Endothelial cell of umbilical vein (primary cell): ENCODE results near the gene TUBA4A. TPM values are rescaled to one million over a fixed set of nuclear protein-coding genes. Genes with fewer than 3 reads are reported as not detected.

Experiments
- BruUV-seq: library from RNA; stranded (reverse); fragments of 400-500 nt; replicated peaks from 2 replicates; lab custom pipeline; 2021; lab: Mats Ljungman, UMichigan
- CTCF ChIA-PET: fragments of 300-600, 350-600 bp; sonication (Branson Sonifier 250); formaldehyde crosslinking; loops from one replicate; lab custom pipeline; 2021; ENCODE audit warnings: antibody characterized with exemption, inconsistent platforms; lab: Charles Lee
- POLR2A ChIA-PET: fragments of 300-600, 350-600 bp; sonication (Branson Sonifier 250); formaldehyde crosslinking; loops from one replicate; lab custom pipeline; 2021; ENCODE audit warnings: antibody characterized with exemption, inconsistent platforms; lab: Charles Lee
- DNase-seq: peaks from one replicate; pipeline ENCODE4 v3.0.0-alpha.2; 2011; ENCODE audit warnings: low read depth, low spot score
- FAIRE-seq: peaks from 2 replicates; lab custom pipeline; 2011; peaks lifted over from hg19 to GRCh38; lab: Jason Lieb, UNC
- H2AFZ ChIP-seq: 2 replicates; pipeline ENCODE4 v1.6.0; 2012; ENCODE audit warnings: low read depth, low read length, control low read depth, inconsistent platforms
- H3K27ac ChIP-seq: 2 replicates; pipeline ENCODE4 v1.5.1; 2011; ENCODE audit warnings: low read depth, mild to moderate bottlenecking, control low read depth, low read length, moderate library complexity; ENCODE audit not compliant: insufficient read depth
- H3K27me3 ChIP-seq, 2 experiments: 2 replicates each; pipeline versions ENCODE4 v1.6.0 to v1.6.1; 2011; ENCODE audit warnings: low read length in 2 of 2, mixed read lengths in 1 of 2; ENCODE audit not compliant: control insufficient read depth in 2 of 2, insufficient read depth in 2 of 2
- H3K36me3 ChIP-seq, 2 experiments: 2 replicates in 1 of 2; 3 replicates in 1 of 2; pipeline ENCODE4 v1.5.1; 2011; ENCODE audit warnings: low read length in 2 of 2, mild to moderate bottlenecking in 1 of 2, moderate library complexity in 1 of 2; ENCODE audit not compliant: control insufficient read depth in 2 of 2, insufficient read depth in 2 of 2; ENCODE audit errors: extremely low read depth in 1 of 2
- H3K4me1 ChIP-seq: 3 replicates; pipeline ENCODE4 v1.5.1; 2011; ENCODE audit warnings: mild to moderate bottlenecking, low read length; ENCODE audit not compliant: control insufficient read depth, insufficient read depth; ENCODE audit errors: extremely low read depth
- H3K4me2 ChIP-seq: 2 replicates; pipeline ENCODE4 v1.6.1; 2011; ENCODE audit warnings: low read length, control low read depth, mixed read lengths; ENCODE audit not compliant: insufficient read depth
- H3K4me3 ChIP-seq, 3 experiments: fragments of 200-600 bp in 1 of 3; sonication (generic), shearing (Covaris generic) in 1 of 3; replicated peaks in 1 of 3; 2 replicates each; pipeline ENCODE4 v1.5.1; 2011 to 2016; ENCODE audit warnings: control low read depth in 3 of 3, low read length in 3 of 3, mild to moderate bottlenecking in 2 of 3, inconsistent platforms in 1 of 3, low read depth in 1 of 3, moderate library complexity in 1 of 3; ENCODE audit not compliant: insufficient read depth in 1 of 3
- H3K79me2 ChIP-seq: 2 replicates; pipeline ENCODE4 v1.6.0; 2012; ENCODE audit warnings: low read length, inconsistent platforms; ENCODE audit not compliant: control insufficient read depth, insufficient read depth
- H3K9ac ChIP-seq: replicated peaks from 2 replicates; pipeline ENCODE3; 2011; ENCODE audit warnings: low read length, control low read depth; ENCODE audit not compliant: insufficient read depth; ENCODE audit errors: extremely low read depth
- H3K9me1 ChIP-seq: replicated peaks from 3 replicates; pipeline ENCODE4 v1.6.0; 2011; ENCODE audit warnings: mild to moderate bottlenecking, low read length; ENCODE audit not compliant: control insufficient read depth, insufficient read depth; ENCODE audit errors: extremely low read depth
- H3K9me3 ChIP-seq: replicated peaks from 2 replicates; pipeline ENCODE4 v1.5.1; 2012; ENCODE audit warnings: low read length, inconsistent platforms; ENCODE audit not compliant: control insufficient read depth, insufficient read depth
- H4K20me1 ChIP-seq: replicated peaks from 2 replicates; pipeline ENCODE3; 2011; ENCODE audit warnings: mild to moderate bottlenecking, low read length; ENCODE audit not compliant: control insufficient read depth, insufficient read depth; ENCODE audit errors: extremely low read depth
- CTCF ChIP-seq, 2 donors: IDR thresholded peaks; 1 replicate in 1 of 2; 2 replicates in 1 of 2; pipeline ENCODE4 v1.5.1; 2011; ENCODE audit warnings: low read length in 2 of 2, mild to moderate bottlenecking in 2 of 2, moderate library complexity in 2 of 2, control low read depth in 1 of 2, inconsistent platforms in 1 of 2, low read depth in 1 of 2; ENCODE audit not compliant: insufficient read depth in 1 of 2; ENCODE audit errors: extremely low read depth in 1 of 2
- EZH2 ChIP-seq: IDR thresholded peaks from 2 replicates; pipeline ENCODE4 v1.6.1; 2012; ENCODE audit warnings: borderline replicate concordance, low read depth, mild to moderate bottlenecking, moderate library complexity, low read length, inconsistent platforms; ENCODE audit not compliant: severe bottlenecking
- FOS ChIP-seq: IDR thresholded peaks from 2 replicates; pipeline ENCODE4 v1.6.1; 2011; ENCODE audit warnings: mild to moderate bottlenecking, low read length, moderate library complexity, borderline replicate concordance; ENCODE audit not compliant: insufficient read depth
- GATA2 ChIP-seq: IDR thresholded peaks from 2 replicates; pipeline ENCODE4 v1.7.0; 2011; ENCODE audit warnings: low read depth, mild to moderate bottlenecking, moderate library complexity, mixed read lengths, low read length; ENCODE audit not compliant: insufficient read length, insufficient read depth
- JUN ChIP-seq: IDR thresholded peaks from 2 replicates; pipeline ENCODE4 v1.6.1; 2011; ENCODE audit warnings: borderline replicate concordance, low read depth; ENCODE audit not compliant: insufficient read length, insufficient read depth
- MAX ChIP-seq: IDR thresholded peaks from 2 replicates; pipeline ENCODE4 v1.6.1; 2011; ENCODE audit not compliant: insufficient read depth, insufficient read length
- MYC ChIP-seq: IDR thresholded peaks from one replicate; pipeline ENCODE4 v1.6.1; 2011; ENCODE audit warnings: mild to moderate bottlenecking, low read depth, low read length
- POLR2A ChIP-seq: IDR thresholded peaks from 2 replicates; pipeline ENCODE4 v1.6.1; 2012; ENCODE audit warnings: low read depth, mild to moderate bottlenecking, control low read depth, low read length
- POLR2AphosphoS5 ChIP-seq: IDR thresholded peaks from 2 replicates; pipeline ENCODE4 v1.6.1; 2012; ENCODE audit warnings: low read depth, mild to moderate bottlenecking, control low read depth, low read length, moderate library complexity; ENCODE audit not compliant: insufficient read depth
- dilution Hi-C: fragments of 300-500 bp; cut with MboI; formaldehyde crosslinking; loops from one replicate; pipeline ENCODE4 v1.15.0; 2019; ENCODE audit warnings: low sequenced_read_pairs; ENCODE audit not compliant: extremely low pct_ligation_motif_present
- intact Hi-C: fragments of 100-400 bp; cut with micrococcal nuclease; formaldehyde crosslinking; loops from one replicate; pipeline ENCODE4 v1.10.0; 2022
- polyA plus RNA-seq, 4 experiments: library from polyadenylated mRNA; depleted of rRNA in 3 of 4; stranded (reverse) in 3 of 4; unstranded in 1 of 4; fragments of >200 nt; gene quantifications; 2 replicates each; pipeline versions ENCODE4 v1.2.1 to v1.2.3, GENCODE V29; 2011 to 2012; ENCODE audit warnings: missing spikeins in 1 of 4
- total RNA-seq: library from RNA; stranded (reverse); gene quantifications from 2 replicates; pipeline ENCODE4 v1.2.3, GENCODE V29; 2021

The TUBA4A gene
- total and polyA plus RNA-seq, 2 donors (not counting 3 experiments of a cell fraction or from before 2014, with no cell fraction given) = 16.5 to 24.8 TPM

- Histone ChIP-seq H4K20me1 (no peaks in the 10 kb centered on the region), H3K9me3 (no peaks in the 10 kb centered on the region)
These were observed 592 bp downstream of the TUBA4A start, which contains the start of gene TUBA4B for GRCh38 chr2:219252900-219253752. Gene TUBA4B, plus strand, starts transcription at chr2:219253243. Its CDS starts 165 bp downstream, at chr2:219253408.

GRCh38 chr2:219252570-219252899 lies 1.2 kb downstream of the TUBA4A start:
- no peak for FAIRE-seq
- ChIA-PET POLR2A (no interaction called here), CTCF (interaction anchor here (1.2 to 2.5 kb wide), 2 partner anchors 27 to 43 kb away, joined by 3 to 14 read pairs; partner anchors contain the start of gene DNAJB2)
- H3K79me2 ChIP-seq = no peaks in the 10 kb centered on the region
- no peak for DNase-seq
- peak overlapping the region; percentile 55 for H2AFZ ChIP-seq
- H3K9ac ChIP-seq = peak overlapping the region; percentile 21
- dilution Hi-C loops (no loop called here), intact Hi-C loops (loop anchor here (2.0 kb wide), 2 partner anchors 34 to 42 kb away; partner anchors contain the start of gene ABCB6)
- peaks cover 39% of the 10 kb centered on the region for H3K4me1 ChIP-seq
- TF ChIP-seq FOS (no peak), MAX (no peak), POLR2A (no peak), CTCF (IDR thresholded peaks at IDR 0.05; ENCODE audit: extremely low read depth in 1 of 2, insufficient read depth in 1 of 2, low read depth in 1 of 2, low read length in 2 of 2) (no peak), GATA2 (no peak), POLR2AphosphoS5 (no peak), MYC (no peak), JUN (no peak), EZH2 (no peak)
- no peak overlapping the region for H3K27ac ChIP-seq
- peaks cover 0 to 2% of the 10 kb centered on the region in 2 experiments for H3K36me3 ChIP-seq
- BruUV-seq = no TSS peak
- H3K9me3 ChIP-seq = no peaks in the 10 kb centered on the region
- H3K4me3 ChIP-seq = peak overlapping the region in 1 of 3 experiments; percentile 34
- H4K20me1 ChIP-seq = no peaks in the 10 kb centered on the region
- peaks cover 15 to 16% of the 10 kb centered on the region in 2 experiments for H3K27me3 ChIP-seq
- no peaks in the 10 kb centered on the region for H3K9me1 ChIP-seq
- H3K4me2 ChIP-seq = peak overlapping the region; percentile 78

More at GRCh38 chr2:219252900-219253752, 592 bp downstream of the TUBA4A start, which contains the start of gene TUBA4B:
- no peaks in the 10 kb centered on the region for H3K9me1 ChIP-seq
- CTCF ChIA-PET = interaction anchor here (1.0 to 2.5 kb wide), 2 partner anchors 21 to 42 kb away, joined by 3 to 14 read pairs; no protein-coding TSS in a partner anchor
- H2AFZ ChIP-seq = peak within 1 kb of the TSS; percentile 92
- peaks cover 39% of the 10 kb centered on the region for H3K4me1 ChIP-seq
- peak; percentile 18 for DNase-seq
- peak within 1 kb of the TSS; percentile 32 to 53 (median 34) for H3K4me3 ChIP-seq
- peak within 1 kb of the TSS; percentile 78 for H3K4me2 ChIP-seq
- peak within 1 kb of the TSS; percentile 21 for H3K9ac ChIP-seq
- H3K27me3 ChIP-seq = peaks cover 15 to 16% of the 10 kb centered on the region in 2 experiments
- BruUV-seq = TSS peak; percentile 46
- intact Hi-C loops = loop anchor here (1.0 to 2.0 kb wide), 3 partner anchors 26 to 42 kb away; partner anchors contain the start of genes ABCB6 and DNAJB2
- dilution Hi-C loops = no loop called here
- no peak for FAIRE-seq
- H3K79me2 ChIP-seq = no peaks in the 10 kb centered on the region
- no peak within 1 kb of the TSS for H3K27ac ChIP-seq
- TF ChIP-seq FOS = no peak
- H3K36me3 ChIP-seq = no peaks in the 10 kb centered on the region
- POLR2A ChIA-PET = interaction anchor here (1.3 kb wide), 1 partner anchor 8 kb away, joined by 5 read pairs; the partner anchor contains the start of genes GLB1L and STK16
